AG04450 (cell line): ENCODE measurements around the gene TGM1. TPM values are rescaled to one million over a fixed set of nuclear protein-coding genes. Genes with fewer than 3 reads are reported as not detected.

Source experiments
- CTCF ChIA-PET: fragments of 300-600, 350-600 bp; formaldehyde crosslinking; extraction: SDS; loops from one replicate; lab custom pipeline; 2022; ENCODE audit warnings: antibody characterized with exemption, inconsistent platforms; lab: Charles Lee
- POLR2A ChIA-PET: fragments of 350-600 bp; formaldehyde crosslinking; extraction: SDS; loops from one replicate; lab custom pipeline; 2021; ENCODE audit warnings: antibody characterized with exemption, inconsistent platforms; lab: Yijun Ruan, JAX
- DNase-seq: peaks from one replicate; pipeline ENCODE4 v3.0.0-alpha.2; 2011; ENCODE audit warnings: low read depth, low spot score
- H3K27ac ChIP-seq: one replicate; pipeline ENCODE4 v1.5.1; 2012; ENCODE audit warnings: low read depth, low read length, control low read depth
- H3K27me3 ChIP-seq: one replicate; pipeline ENCODE4 v1.6.0; 2012; ENCODE audit warnings: low read length; ENCODE audit not compliant: control insufficient read depth, insufficient read depth
- H3K4me3 ChIP-seq: 2 replicates; pipeline ENCODE4 v1.5.1; 2011; ENCODE audit warnings: mild to moderate bottlenecking, low read depth, low read length, control low read depth
- H3K9me3 ChIP-seq: 2 replicates; pipeline ENCODE4 v1.5.1; 2012; ENCODE audit warnings: low read length; ENCODE audit not compliant: control insufficient read depth, insufficient read depth
- polyA plus RNA-seq: library from polyadenylated mRNA; depleted of rRNA; stranded (reverse); fragments of >200 nt; gene quantifications from 2 replicates; pipeline ENCODE4 v1.2.3, GENCODE V29; 2011
- TF ChIP-seq, protein P1 (sequence below): IDR thresholded peaks from 2 replicates; pipeline ENCODE4 v1.5.1; 2011; ENCODE audit warnings: low read depth, low read length, control low read depth, inconsistent platforms

The TGM1 gene
- polyA plus RNA-seq, 1 experiment: 0.97 TPM

DNA sequence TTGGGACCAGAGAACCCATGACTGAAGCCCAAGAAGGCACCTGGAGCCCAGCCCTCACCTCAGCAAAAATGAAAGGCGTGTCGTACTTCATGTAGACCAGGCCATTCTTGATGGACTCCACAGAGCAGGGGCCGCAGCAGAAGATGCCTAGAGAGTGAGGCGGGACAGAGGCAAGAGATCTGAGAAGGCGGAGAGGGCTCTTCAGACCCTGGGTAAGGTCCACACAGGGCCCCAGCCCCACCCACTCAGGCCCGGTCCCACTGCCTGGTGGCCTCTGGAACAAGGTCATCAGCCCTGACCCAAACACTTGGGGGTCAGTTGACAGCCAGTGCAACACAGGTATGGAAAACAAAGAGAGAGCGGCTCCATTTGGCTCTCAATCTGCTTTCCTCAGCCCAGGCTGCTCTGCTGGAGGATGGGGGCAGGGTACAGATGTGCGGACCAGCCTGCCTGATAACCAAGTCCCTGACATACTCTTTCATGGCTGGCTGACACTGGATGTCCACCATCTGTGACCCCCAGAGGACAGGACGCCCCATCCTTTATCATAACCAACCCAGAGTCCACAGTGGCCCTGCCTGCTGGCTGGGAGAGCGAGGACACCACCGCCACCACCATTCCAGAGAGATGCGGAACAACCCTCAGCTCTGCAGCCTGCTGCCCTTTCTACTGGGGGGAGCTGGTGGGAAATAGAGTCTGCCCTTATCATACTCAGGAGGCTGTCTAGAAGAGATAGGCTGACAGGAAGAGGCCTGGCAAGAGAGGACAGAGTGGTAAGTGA is 6.9 kb downstream of the TGM1 start:
- Histone ChIP-seq H3K27me3 (no peaks in the 10 kb centered on the region), H3K27ac (no peak overlapping the region), H3K9me3 (no peaks in the 10 kb centered on the region), H3K4me3 (no peak overlapping the region)
- TF ChIP-seq, protein P1, sequence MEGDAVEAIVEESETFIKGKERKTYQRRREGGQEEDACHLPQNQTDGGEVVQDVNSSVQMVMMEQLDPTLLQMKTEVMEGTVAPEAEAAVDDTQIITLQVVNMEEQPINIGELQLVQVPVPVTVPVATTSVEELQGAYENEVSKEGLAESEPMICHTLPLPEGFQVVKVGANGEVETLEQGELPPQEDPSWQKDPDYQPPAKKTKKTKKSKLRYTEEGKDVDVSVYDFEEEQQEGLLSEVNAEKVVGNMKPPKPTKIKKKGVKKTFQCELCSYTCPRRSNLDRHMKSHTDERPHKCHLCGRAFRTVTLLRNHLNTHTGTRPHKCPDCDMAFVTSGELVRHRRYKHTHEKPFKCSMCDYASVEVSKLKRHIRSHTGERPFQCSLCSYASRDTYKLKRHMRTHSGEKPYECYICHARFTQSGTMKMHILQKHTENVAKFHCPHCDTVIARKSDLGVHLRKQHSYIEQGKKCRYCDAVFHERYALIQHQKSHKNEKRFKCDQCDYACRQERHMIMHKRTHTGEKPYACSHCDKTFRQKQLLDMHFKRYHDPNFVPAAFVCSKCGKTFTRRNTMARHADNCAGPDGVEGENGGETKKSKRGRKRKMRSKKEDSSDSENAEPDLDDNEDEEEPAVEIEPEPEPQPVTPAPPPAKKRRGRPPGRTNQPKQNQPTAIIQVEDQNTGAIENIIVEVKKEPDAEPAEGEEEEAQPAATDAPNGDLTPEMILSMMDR: no peak
- ChIA-PET CTCF (interaction anchor here (2.9 kb wide), 1 partner anchor 14 kb away, joined by 17 read pairs; the partner anchor contains the start of gene TINF2), POLR2A (no interaction called here)
- DNase-seq: no peak

DNA sequence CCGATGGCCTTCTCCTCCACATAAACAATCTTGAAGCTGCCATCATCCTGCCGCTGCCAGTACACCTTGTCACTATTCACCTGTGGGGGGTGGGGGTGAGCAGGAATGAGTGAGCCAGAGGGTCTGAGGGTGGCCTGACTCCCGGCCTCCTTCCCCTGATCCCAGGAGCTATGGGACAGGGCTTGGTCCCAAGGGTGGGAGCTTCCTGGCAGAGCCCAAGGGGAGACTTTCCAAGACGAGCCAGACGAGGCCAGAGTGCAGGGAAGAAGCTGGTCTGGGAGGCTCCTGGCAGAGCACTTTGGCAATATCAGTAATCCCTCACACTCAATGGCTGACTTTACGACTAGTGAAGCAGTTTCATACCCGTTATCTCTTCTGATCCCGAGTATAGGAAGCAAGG is 7.5 kb downstream of the TGM1 start:
- DNase-seq: no peak

DNA sequence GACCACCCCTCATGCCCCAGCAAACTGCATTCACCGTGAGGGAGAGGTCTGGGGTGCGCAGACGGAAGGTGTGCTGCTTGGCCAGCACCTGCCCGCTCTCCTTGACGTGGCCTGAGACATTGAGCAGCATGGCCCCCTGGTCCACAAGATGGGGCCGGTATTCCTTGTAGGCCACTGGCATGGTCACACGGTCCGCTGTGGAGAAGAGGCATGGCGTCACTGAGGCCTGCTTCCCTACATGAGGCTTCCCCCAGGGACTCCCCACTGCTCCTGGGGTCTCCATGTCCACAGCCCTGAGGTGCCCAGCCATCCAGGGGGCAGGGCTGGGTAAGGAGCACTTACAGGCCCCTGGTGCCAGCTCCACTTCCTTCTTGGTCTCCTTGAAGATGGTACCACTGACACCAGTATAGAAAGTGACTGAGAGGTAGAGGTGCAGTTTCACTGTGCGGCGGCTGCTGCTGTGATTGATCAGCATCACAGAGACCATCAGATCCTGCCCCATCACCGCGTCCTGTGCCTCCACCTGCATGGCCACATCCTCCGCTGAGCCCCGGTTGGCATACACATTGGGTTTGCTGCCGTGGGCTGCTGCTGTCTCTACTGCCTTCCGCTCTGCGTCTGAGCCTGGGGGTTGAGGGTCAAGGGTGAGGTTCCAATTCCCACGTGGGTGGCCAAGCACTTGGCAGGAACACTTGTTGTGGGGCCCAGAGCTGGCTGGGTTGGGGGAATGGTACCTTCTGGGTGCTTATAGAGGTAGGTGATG is 8.2 kb downstream of the TGM1 start:
- Histone ChIP-seq H3K9me3 (no peaks in the 10 kb centered on the region), H3K27me3 (no peaks in the 10 kb centered on the region), H3K27ac (no peak overlapping the region), H3K4me3 (no peak overlapping the region)
- TF ChIP-seq, protein P1: no peak
- DNase-seq: no peak
- ChIA-PET POLR2A (no interaction called here), CTCF (no interaction called here)

More for the DNA sequence above, 7.5 kb downstream of the TGM1 start:
- no peaks in the 10 kb centered on the region for H3K27me3 ChIP-seq
- H3K9me3 ChIP-seq: no peaks in the 10 kb centered on the region
- H3K27ac ChIP-seq: no peak overlapping the region
- POLR2A ChIA-PET: no interaction called here
- H3K4me3 ChIP-seq: no peak overlapping the region
- TF ChIP-seq, protein P1: no peak
- CTCF ChIA-PET: interaction anchor here (2.9 kb wide), 1 partner anchor 13 kb away, joined by 17 read pairs; the partner anchor contains the start of gene TINF2

DNA sequence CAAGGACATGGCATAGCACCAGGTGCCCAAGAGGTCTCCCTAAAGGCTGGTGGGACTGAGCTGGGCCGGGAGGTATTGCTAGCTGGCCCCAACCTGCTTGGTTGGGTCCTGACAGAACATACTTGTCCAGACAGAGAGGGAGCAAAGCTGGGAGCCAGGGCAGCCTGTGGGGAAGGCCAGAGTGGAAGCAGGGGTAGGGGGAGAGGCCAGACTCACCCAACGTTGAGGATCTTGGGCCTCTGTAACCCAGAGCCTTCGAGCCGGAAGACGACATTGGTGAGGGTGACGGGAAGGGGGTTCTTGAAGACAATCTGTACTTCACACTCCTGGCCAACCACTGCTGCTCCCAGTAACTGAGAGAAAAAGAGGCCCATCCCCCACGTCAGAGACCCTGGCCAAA is 9.0 kb downstream of the TGM1 start:
- TF ChIP-seq, protein P1: no peak
- no peak overlapping the region for H3K4me3 ChIP-seq
- ChIA-PET POLR2A (no interaction called here), CTCF (interaction anchor here (1.6 kb wide), 1 partner anchor 11 kb away, joined by 5 read pairs; the partner anchor contains the start of gene TINF2)
- no peaks in the 10 kb centered on the region for H3K9me3 ChIP-seq
- DNase-seq: no peak
- H3K27ac ChIP-seq: no peak overlapping the region
- H3K27me3 ChIP-seq: no peaks in the 10 kb centered on the region
